Lower leg skin (tissue), 4 donors: ENCODE results near the gene RAPGEF2. TPM values are rescaled to one million over a fixed set of nuclear protein-coding genes. Genes with fewer than 3 reads are reported as not detected.
A peak's percentile ranks its signal among the peaks of the same experiment; 100 is the strongest.
"Not testable (repeated sequence)": the region's sequence is repeated elsewhere in the genome, so short reads cannot be mapped to it uniquely, and the experiment has no call there.

Source experiments
- DNase-seq, 2 donors: peaks; one replicate each; pipeline ENCODE4 v3.0.0-alpha.2; 2019; ENCODE audit warnings: low spot score in 2 of 2
- H3K4me3 ChIP-seq: fragments of 200-600 bp; sonication (generic); 2 replicates; pipeline ENCODE4 v1.5.1; 2017; ENCODE audit warnings: mild to moderate bottlenecking, low read depth; ENCODE audit not compliant: poor library complexity, severe bottlenecking
- CTCF ChIP-seq, 3 donors: fragments of 450-650 bp; IDR thresholded peaks; one replicate each; pipeline ENCODE4 v1.5.1; 2016; ENCODE audit warnings: antibody characterized with exemption in 3 of 3, mild to moderate bottlenecking in 3 of 3, moderate library complexity in 2 of 3
- POLR2A ChIP-seq, 2 donors: fragments of 450-650 bp; IDR thresholded peaks; one replicate each; pipeline ENCODE4 v1.6.1; 2016 to 2017; ENCODE audit warnings: antibody characterized with exemption in 2 of 2, mild to moderate bottlenecking in 1 of 2, moderate library complexity in 1 of 2
- WGBS, 2 donors: methylation state at CpG; one replicate each; pipeline ENCODE4 v1.1.5; 2018; 5-methylcytosine and 5-hydroxymethylcytosine counted together
- intact Hi-C: fragments of 100-400 bp; cut with DNase I; formaldehyde crosslinking; loops from one replicate; pipeline ENCODE4 v1.15.0; 2023; ENCODE audit warnings: low total_unique reads
- total RNA-seq, 4 donors: library from RNA; depleted of rRNA; stranded (reverse); fragments of >200 nt; gene quantifications; one replicate each; pipeline ENCODE4 v1.1.0, GENCODE V29; 2016

RAPGEF2 gene
- total RNA-seq, 4 donors from 2014 or later = 38.3 to 51.7 (median 40.4) TPM

DNA sequence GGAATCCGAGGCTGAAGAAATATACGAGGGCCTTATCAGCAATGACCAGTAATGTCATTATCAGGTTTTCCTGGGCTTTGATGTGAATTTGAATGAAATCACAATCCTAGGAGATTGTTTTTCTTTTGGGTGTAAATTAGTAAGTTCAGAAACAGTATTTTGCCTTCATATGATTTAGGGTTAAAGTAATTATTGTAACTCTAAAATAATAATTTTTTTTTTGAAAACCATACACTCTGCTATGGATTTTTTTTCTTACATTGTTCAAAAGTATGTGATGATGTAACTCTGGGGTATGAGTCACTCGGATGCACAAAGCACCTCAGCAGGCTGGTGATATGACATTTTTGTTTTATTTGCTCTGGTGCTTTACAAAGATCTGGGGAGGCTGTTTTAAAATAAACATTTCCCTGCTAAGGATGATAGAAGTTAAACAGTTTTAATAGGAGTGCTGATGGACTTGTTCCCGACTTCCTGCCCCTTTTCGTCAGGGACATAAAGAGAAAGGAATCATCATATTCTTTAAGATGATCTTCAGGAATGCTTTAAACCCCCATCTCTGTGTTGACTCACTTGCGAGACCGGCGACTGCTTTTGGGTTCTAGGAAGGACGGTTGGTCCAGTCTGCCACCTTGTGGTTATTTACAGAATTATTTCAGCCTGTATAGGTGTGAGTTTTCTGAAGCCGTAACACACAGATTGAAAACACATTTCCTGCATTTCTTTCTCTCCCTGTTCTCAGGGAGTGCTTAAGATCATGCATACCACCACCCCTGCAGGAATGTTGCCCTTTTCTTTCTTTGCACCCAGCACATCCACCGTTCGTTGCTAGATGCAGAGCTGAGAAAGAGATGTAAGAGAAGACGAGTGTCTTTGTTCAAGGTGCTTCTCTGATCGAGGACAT lies 72.5 kb downstream of the RAPGEF2 start:
- intact Hi-C loops = loop anchor here (10.0 kb wide), 1 partner anchor 451 kb away; the partner anchor contains the start of gene PPID
- no peak overlapping the region for H3K4me3 ChIP-seq
- 21 to 22% methylated on average over 14 of the region's 14 CpGs for WGBS, 2 donors
- DNase-seq = peak; percentile 62 to 88
- TF ChIP-seq POLR2A (IDR thresholded peaks at IDR 0.05) (no peak), CTCF (IDR thresholded peaks at IDR 0.05) (peak in 1 of 3 donors; percentile 76)

GRCh38 chr4:159175989-159176375 lies 73.1 kb downstream of the RAPGEF2 start:
- 56 to 72% methylated on average over 4 of the region's 4 CpGs for WGBS, 2 donors
- DNase-seq = no peak
- intact Hi-C loops = loop anchor here (10.0 kb wide), 1 partner anchor 451 kb away; the partner anchor contains the start of gene PPID
- TF ChIP-seq POLR2A (IDR thresholded peaks at IDR 0.05) (no peak), CTCF (IDR thresholded peaks at IDR 0.05) (no peak)
- no peak overlapping the region for H3K4me3 ChIP-seq

DNA sequence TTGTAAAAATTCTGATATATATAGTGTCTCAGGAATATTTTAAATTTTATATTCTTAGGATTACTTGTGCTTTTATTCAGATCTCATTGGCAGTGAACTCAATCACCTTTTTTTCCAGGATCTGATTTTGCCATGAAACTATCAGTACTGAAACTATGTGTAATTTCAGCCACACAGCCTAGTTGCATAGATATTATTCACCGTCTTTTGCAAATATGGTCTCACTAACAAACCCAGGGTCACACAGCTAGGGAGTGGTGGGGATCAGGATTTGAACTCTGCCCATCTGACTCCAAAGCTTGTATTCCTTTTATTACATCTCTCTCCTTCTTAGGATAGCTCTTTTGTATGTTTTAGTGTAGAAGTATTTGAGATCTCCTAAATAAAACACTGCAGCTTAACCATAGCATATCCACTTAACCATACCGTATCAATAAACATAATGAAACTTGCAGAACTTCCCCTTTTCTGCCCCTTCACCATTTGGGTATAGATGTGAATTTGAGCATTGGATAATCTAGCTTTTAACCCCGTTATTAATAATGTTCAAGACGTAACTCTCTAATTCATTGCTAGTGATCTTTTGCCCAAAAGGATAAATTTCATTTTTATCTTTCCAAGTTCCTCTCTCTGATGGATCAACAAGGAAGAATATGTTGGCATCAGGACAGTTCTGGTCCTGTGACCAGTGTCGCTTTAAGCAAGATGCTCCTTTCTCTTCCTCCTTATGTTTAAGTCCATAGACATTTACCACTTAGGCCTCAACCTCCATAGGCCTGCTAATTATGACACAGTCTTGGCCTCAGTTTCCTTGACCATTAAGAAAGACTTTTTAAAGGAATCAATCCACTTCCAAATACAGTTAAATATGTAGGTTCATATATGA lies 74.6 kb downstream of the RAPGEF2 start:
- intact Hi-C loops = loop anchor here (10.0 kb wide), 1 partner anchor 453 kb away; the partner anchor contains the start of gene PPID
- TF ChIP-seq POLR2A (IDR thresholded peaks at IDR 0.05) = no peak
- no peak for TF ChIP-seq CTCF (IDR thresholded peaks at IDR 0.05)
- no peak overlapping the region for H3K4me3 ChIP-seq
- DNase-seq = no peak
- 66 to 82% methylated on average over 5 of the region's 5 CpGs for WGBS, 2 donors

DNA sequence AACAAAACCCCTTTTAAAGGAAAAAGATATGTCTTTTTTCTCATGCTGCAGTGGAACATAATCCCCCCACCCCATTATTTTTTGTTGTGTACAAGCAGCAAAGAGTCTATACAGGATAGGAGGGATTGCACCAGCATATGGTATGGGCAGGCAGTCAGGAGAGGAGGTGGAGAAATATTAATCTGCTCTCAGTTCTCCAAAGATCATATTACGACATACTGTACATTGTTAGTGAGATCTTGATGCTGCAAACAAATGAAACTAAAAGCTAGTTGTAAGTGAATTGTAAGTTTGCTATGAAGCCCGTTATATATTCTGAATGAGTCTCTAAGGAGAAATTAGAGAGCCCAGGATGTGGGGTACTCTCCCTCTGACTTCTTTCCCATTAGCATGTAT lies 75.3 kb downstream of the RAPGEF2 start:
- TF ChIP-seq POLR2A (IDR thresholded peaks at IDR 0.05) (no peak), CTCF (IDR thresholded peaks at IDR 0.05) (no peak)
- intact Hi-C loops = loop anchor here (10.0 kb wide), 1 partner anchor 453 kb away; the partner anchor contains the start of gene PPID
- no peak for DNase-seq
- no peak overlapping the region for H3K4me3 ChIP-seq
- 73 to 83% methylated on average over 2 of the region's 2 CpGs for WGBS, 2 donors

DNA sequence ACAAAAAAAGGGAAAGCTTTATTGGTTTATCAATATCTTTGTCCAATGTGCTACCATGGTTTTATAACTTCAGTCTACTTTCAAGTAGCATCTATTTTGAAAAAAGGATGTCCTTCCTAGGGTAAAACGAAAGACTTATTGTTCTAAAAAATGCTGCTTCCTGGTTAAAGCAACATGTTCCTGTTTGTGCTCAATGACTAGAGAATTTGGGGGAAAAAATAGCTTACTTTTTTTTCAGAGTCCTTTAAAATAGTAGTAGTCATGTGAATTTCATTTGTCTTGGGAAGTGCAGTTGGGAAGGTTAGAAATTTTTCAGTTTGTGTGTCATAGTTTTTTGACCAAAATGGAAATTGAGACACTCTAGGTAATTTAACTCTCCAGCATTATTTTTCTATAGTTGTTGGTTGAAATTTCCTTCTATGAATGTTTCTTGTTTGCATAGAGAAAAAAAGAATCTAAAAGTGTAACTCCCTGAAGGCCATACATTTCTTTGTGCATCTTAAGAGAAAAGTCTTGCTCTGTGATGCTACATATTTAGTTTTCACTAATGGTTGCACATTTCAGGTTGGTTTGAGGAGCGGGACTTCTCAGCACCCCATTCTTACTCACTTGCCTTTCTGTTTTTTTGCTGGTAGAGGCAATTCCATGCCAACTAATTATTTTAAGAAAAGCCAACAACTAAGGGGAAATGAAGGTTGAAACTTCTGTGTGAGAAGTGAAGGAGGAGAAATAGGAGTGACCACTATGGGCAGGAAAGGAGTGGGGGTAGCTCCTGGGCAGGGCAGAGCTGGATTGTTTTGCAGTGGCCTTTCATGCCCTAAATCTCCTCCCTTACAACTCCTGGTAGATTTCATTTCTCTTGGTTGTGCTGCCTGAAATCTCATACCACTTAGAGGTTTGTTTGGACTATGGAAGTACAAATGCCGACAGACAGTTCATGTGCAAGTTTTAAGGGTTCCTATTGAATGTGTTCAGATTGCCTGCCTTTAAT lies 76.4 kb downstream of the RAPGEF2 start:
- no peak for DNase-seq
- WGBS, 2 donors = 74 to 77% methylated on average over 3 of the region's 3 CpGs
- no peak for TF ChIP-seq CTCF (IDR thresholded peaks at IDR 0.05)
- TF ChIP-seq POLR2A (IDR thresholded peaks at IDR 0.05) = no peak
- intact Hi-C loops = loop anchor here (10.0 kb wide), 1 partner anchor 454 kb away; the partner anchor contains the start of gene PPID
- H3K4me3 ChIP-seq = no peak overlapping the region

DNA sequence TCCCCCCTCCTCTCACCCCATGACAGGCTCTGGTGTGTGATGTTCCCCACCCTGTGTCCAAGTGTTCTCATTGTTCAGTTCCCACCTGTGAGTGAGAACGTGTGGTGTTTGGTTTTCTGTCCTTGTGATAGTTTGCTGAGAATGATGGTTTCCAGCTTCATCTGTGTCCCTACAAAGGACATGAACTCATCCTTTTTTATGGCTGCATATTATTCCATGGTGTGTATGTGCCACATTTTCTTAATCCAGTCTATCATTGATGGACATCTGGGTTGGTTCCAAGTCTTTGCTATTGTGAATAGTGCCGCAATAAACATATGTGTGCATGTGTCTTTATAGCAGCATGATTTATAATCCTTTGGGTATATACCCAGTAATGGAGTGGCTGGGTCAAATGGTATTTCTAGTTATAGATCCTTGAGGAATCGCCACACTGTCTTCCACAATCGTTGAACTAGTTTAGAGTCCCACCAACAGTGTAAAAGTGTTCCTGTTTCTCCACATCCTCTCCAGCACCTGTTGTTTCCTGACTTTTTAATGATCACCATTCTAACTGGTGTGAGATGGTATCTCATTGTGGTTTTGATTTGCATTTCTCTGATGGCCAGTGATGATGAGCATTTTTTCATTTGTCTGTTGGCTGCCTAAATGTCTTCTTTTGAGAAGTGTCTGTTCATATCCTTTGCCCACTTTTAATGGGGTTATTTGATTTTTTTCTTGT lies 81.2 kb downstream of the RAPGEF2 start:
- WGBS, 2 donors = 93 to 98% methylated on average over 2 to 4 of the region's 4 CpGs
- H3K4me3 ChIP-seq, intact Hi-C loops, DNase-seq: not testable (repeated sequence)
